ENCODE results near the gene CYP4F22. TPM values are rescaled to one million over a fixed set of nuclear protein-coding genes. Genes with fewer than 3 reads are reported as not detected.
"Not testable (repeated sequence)": the region's sequence is repeated elsewhere in the genome, so short reads cannot be mapped to it uniquely, and the experiment has no call there.

CYP4F22 gene
- total and polyA plus RNA-seq, 2 of the 8 experiments (the other 6 are each of a cell fraction or from before 2014, with no cell fraction given): not detected

DNA sequence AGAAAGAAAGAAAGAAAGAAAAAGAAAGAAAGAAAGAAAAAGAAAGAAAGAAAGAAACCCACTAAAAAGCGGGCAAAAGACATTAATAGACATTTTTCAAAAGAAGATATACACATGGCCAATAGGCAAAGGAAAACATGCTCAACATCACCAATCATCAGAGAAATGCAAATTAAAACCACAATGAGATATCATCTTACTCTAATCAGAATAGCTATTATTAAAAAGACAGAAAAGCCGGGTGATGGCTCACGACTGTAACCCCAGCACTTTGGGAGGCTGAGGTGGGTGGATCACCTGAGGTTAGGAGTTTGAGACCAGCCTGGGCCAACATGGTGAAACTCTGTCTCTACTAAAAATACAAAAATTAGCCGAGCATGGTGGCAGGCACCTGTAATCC is 34.5 kb upstream of the CYP4F22 start:
- H4K20me1 ChIP-seq (replicated peaks in 1 of 2; ENCODE audit: control insufficient read depth in 1 of 2, insufficient read depth in 2 of 2, low read length in 2 of 2); H3K27ac ChIP-seq (ENCODE audit: low read depth, low read length); H4K5ac ChIP-seq (ENCODE audit: insufficient read length, low read depth, low read length); H2BK15ac ChIP-seq (ENCODE audit: low read length); POLR2A ChIA-PET (ENCODE audit: partially characterized antibody); H4K91ac ChIP-seq (replicated peaks; ENCODE audit: insufficient read length, low read length); H3K4me1 ChIP-seq (replicated peaks in 1 of 4; ENCODE audit: control insufficient read depth in 3 of 4, insufficient read depth in 4 of 4, low read length in 3 of 4); FAIRE-seq; H3K23ac ChIP-seq (ENCODE audit: insufficient read length); H3K18ac ChIP-seq (ENCODE audit: extremely low read depth, low read length); H3K36me3 ChIP-seq (ENCODE audit: control insufficient read depth in 2 of 4, insufficient read depth in 4 of 4, low read length in 3 of 4); H3K23me2 ChIP-seq (ENCODE audit: low read depth, low read length); H3K4me3 ChIP-seq (ENCODE audit: extremely low read depth in 1 of 4, insufficient read depth in 2 of 4, low read depth in 3 of 4, low read length in 4 of 4); H4K8ac ChIP-seq (ENCODE audit: extremely low read depth, insufficient read depth, low read length); H3K79me1 ChIP-seq (ENCODE audit: low read depth, low read length); CTCF ChIA-PET (ENCODE audit: partially characterized antibody); H3K14ac ChIP-seq (ENCODE audit: insufficient read length); H3K79me2 ChIP-seq (ENCODE audit: control insufficient read depth in 1 of 2, insufficient read depth in 2 of 2, low read length in 2 of 2); H3K56ac ChIP-seq (replicated peaks; ENCODE audit: insufficient read length, low read depth, low read length); H2BK20ac ChIP-seq (ENCODE audit: low read length); H2BK5ac ChIP-seq (ENCODE audit: low read depth, low read length); H2BK12ac ChIP-seq (ENCODE audit: low read depth, low read length); H2AFZ ChIP-seq (ENCODE audit: low read length); H3K9ac ChIP-seq (replicated peaks in 1 of 4; ENCODE audit: extremely low read depth in 1 of 4, low read depth in 3 of 4, low read length in 3 of 4); H3K4ac ChIP-seq (replicated peaks; ENCODE audit: insufficient read length, low read depth, low read length); H2AK5ac ChIP-seq (ENCODE audit: low read depth, low read length); H3K4me2 ChIP-seq (ENCODE audit: insufficient read depth in 1 of 2, low read depth in 2 of 2, low read length in 2 of 2); DNase-seq (ENCODE audit: low read depth in 1 of 2, low spot score in 2 of 2); H2BK120ac ChIP-seq (replicated peaks; ENCODE audit: low read depth, low read length): not testable (repeated sequence)
- 74% methylated on average over 4 of the region's 4 CpGs; no CpG with 5 or more reads in 1 of the 2 experiments for WGBS, 2 experiments (ENCODE audit: extremely low coverage in 1 of 2, insufficient coverage in 1 of 2, insufficient read length in 1 of 2, insufficient replicate concordance in 2 of 2, low coverage in 1 of 2, low lambda C conversion rate in 2 of 2, missing lambda C conversion rate in 1 of 2)
- Histone ChIP-seq H3K27me3 (replicated peaks in 1 of 4; ENCODE audit: control insufficient read depth in 3 of 4, extremely low read depth in 1 of 4, insufficient read depth in 3 of 4, low read length in 3 of 4) (peaks cover 11 to 18% (median 14%) of the 10 kb centered on the region in 4 experiments), H3K9me3 (ENCODE audit: insufficient read depth in 2 of 2, low read depth in 1 of 2, low read length in 1 of 2) (peaks cover 22 to 39% of the 10 kb centered on the region in 2 experiments; a peak in 3 of 4 replicates)
